ENCODE data around the gene ELMO2.
A peak's percentile ranks its signal among the peaks of the same experiment; 100 is the strongest.

Gene ELMO2

DNA sequence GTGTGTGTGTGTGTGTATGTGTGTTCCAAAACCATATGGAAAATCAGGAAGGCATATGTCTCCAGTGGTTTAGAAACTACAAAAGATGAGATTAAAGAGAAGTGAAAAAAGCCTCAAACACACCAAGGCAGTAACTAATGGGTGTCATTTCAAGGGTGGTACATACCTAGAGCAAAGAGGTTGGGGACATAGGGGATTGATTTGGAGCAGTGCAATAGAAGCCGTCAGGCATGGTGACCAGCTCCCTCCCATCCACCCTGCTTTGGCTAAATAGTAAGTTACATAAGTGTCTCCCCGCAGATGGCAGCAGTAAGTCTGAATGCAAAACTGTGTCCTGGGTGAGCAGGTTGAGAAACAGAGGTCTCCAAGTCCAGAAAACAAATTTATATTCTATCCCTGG lies 10.4 kb upstream of the ELMO2 start:
- Mint-ChIP-seq H3K27ac (no peak overlapping the region), H3K4me3 (no peak overlapping the region), H3K9me3 (no peaks in the 10 kb centered on the region), H3K36me3 (ENCODE audit: low read depth) (no peaks in the 10 kb centered on the region), H3K4me1 (ENCODE audit: low read depth) (no peaks in the 10 kb centered on the region), H3K27me3 (peaks cover 15% of the 10 kb centered on the region)
- no peak for DNase-seq

DNA sequence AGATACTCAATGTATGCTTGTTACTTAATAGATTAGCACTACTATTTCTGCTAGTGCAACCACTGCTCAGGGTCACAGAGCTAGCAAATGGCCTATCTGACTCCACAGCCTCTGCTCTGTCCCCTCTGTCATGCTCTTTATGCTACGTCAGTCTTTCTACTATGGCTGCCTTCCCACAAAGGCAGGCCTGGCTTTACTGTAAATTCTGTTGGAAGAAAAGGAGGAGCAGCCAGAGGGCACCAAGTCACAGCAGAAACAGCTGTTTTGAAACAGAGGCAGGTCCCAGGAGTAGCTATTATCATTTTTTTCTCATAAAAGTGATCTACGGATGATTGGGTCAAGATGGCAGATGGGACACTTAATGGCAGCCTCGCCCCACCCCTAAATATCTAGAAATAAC lies 10.0 kb upstream of the ELMO2 start:
- Mint-ChIP-seq H3K4me3 (no peak overlapping the region), H3K9me3 (no peaks in the 10 kb centered on the region), H3K27ac (no peak overlapping the region), H3K4me1 (ENCODE audit: low read depth) (no peaks in the 10 kb centered on the region), H3K27me3 (peaks cover 15% of the 10 kb centered on the region), H3K36me3 (ENCODE audit: low read depth) (no peaks in the 10 kb centered on the region)
- DNase-seq, result no peak

DNA sequence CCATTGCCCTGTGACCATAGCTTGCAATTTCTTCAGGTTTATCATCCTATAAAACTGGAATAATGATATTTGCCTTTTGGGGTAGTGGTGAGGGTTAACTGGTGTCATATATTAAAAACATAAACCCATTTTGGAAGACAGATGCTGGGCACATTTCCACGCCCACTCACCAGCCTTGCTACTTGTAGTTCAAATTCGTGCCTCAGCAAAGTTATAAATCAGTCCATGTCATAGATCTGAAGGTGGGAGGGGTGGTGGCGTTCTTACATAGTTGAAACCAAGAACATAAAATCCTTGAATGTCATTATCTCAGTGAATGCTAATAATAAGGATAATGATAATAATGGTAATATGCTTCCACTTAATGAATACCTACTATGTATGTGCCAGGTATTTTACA lies 9.4 kb upstream of the ELMO2 start:
- H3K4me1 Mint-ChIP-seq (ENCODE audit: low read depth), result peaks cover 2% of the 10 kb centered on the region
- H3K4me3 Mint-ChIP-seq, result no peak overlapping the region
- H3K9me3 Mint-ChIP-seq, result no peaks in the 10 kb centered on the region
- no peak overlapping the region for H3K27ac Mint-ChIP-seq
- DNase-seq, result no peak
- peaks cover 15% of the 10 kb centered on the region for H3K27me3 Mint-ChIP-seq
- H3K36me3 Mint-ChIP-seq (ENCODE audit: low read depth), result no peaks in the 10 kb centered on the region

DNA sequence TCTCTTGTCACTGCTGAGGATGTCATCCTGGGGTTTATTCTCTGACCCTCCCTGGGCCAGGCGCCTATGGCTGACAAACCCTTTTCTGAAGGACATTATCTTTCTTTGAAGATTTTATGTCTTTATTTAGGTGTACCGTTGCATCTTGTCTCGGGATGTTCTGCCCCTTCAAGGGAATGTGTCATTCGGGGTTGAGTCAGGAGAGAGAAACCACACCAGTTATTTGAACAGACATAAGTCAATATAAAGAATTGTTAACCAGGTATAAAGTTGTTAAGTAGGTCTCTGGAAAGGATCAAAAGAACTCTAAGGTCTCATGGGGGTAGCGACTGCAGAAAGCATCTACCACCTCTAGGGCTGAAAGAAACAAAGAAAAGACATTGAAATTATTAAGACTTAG lies 8.2 kb upstream of the ELMO2 start:
- DNase-seq, result no peak
- Mint-ChIP-seq H3K4me3 (no peak overlapping the region), H3K27me3 (peaks cover 15% of the 10 kb centered on the region), H3K27ac (no peak overlapping the region), H3K4me1 (ENCODE audit: low read depth) (peaks cover 11% of the 10 kb centered on the region), H3K9me3 (no peaks in the 10 kb centered on the region), H3K36me3 (ENCODE audit: low read depth) (no peaks in the 10 kb centered on the region)

DNA sequence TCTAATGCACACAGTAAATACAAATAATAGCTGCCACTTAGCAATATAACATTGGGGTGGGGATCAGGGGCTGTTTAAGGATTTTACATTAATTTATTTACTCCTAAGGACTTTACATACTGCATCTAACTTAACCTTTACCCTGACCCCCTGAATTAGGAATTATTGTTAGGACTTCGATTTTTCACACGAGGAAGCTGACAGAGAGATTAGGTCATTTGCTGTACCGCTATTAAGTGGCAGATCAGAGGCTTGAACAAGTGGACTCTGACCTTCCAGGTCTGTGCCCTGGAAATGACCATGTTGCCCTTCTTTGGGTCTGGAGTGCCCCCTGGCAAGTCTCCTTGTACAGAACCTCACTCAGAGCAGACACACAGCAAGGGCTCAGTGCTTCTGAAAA lies 5.2 kb upstream of the ELMO2 start:
- H3K27ac Mint-ChIP-seq, result no peak overlapping the region
- H3K9me3 Mint-ChIP-seq, result no peaks in the 10 kb centered on the region
- no peaks in the 10 kb centered on the region for H3K36me3 Mint-ChIP-seq (ENCODE audit: low read depth)
- H3K4me3 Mint-ChIP-seq, result no peak overlapping the region
- no peak for DNase-seq
- peaks cover 33% of the 10 kb centered on the region for H3K4me1 Mint-ChIP-seq (ENCODE audit: low read depth)
- H3K27me3 Mint-ChIP-seq, result peaks cover 7% of the 10 kb centered on the region

DNA sequence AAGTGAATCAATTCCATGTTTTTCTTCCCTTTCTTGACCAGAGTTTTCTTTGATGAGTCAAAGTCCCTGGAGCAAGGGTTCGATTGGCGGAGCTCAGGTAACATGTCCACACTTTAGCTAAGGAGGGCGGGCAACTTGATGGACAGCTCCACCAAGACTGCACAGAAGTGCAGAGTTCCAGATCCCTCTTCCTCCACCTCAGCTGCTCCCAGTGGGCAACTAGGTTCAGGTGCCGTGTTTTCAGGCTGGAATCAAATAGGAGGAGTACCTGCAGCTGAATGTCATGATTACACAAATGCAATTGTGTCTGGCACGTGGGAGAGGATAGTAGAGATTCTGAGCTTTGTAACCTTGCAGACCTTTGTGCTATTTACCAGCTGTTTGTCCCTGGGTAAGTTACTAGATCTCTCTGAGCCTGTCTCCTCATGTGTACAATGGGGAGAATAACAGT lies 1.9 kb upstream of the ELMO2 start:
- Mint-ChIP-seq H3K27me3 (no peaks in the 10 kb centered on the region), H3K9me3 (no peaks in the 10 kb centered on the region), H3K4me3 (no peak overlapping the region), H3K27ac (no peak overlapping the region), H3K36me3 (ENCODE audit: low read depth) (peaks cover 13% of the 10 kb centered on the region), H3K4me1 (ENCODE audit: low read depth) (peaks cover 55% of the 10 kb centered on the region)
- no peak for DNase-seq

DNA sequence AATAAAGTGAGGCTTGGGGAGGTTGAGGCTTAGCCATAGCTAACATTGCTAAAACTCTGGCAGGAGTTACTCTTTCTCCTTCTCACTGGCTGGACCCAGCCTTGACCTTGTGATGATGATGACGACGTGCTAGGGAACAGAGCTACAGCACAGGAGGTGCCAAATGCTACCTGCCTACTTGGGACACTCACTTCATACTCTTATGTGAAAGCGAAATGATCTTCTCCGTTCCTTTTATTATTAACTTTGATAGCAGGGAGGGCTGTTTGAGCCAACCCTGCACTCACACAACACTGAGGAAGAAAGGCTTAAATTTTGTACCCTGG lies 1.2 kb upstream of the ELMO2 start:
- Mint-ChIP-seq H3K4me1 (ENCODE audit: low read depth) (peaks cover 61% of the 10 kb centered on the region), H3K27ac (peak overlapping the region; percentile 97), H3K27me3 (no peaks in the 10 kb centered on the region), H3K9me3 (no peaks in the 10 kb centered on the region), H3K4me3 (peak overlapping the region; percentile 92), H3K36me3 (ENCODE audit: low read depth) (peaks cover 19% of the 10 kb centered on the region)
- DNase-seq, result no peak

DNA sequence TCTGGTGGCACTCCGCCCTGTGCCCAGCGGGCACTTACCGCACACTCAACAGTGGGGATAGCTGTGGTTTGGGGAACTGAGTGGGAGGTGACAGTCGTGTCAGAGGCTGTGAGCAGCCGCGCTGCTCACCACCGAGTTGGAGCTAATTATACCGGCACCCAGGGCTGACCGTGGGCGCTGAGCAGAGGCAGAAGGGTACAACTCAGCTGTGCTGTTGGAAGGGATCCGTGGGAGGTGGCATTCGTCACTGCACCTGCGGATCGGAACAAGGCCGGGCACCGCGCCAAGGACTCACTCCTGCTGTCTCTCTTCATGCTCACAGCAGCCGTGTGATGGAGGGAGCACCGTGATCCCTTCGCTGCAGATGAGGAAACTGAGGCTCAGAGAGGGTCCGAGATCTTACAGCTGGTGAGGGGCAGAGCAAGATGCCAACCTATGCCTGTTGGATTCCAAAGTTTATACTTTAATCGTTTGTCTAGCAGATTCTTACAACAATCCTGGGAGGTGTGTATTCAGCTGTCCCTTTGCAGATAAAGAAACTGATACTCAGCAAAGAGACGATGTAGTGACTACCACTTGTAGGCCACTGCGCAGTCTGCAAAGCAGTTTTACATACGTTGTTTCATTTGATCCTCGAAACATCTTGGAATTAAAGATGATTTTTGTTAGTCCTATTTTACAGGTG lies 713 bp upstream of the ELMO2 start:
- Mint-ChIP-seq H3K4me1 (ENCODE audit: low read depth) (peaks cover 66% of the 10 kb centered on the region), H3K27me3 (no peaks in the 10 kb centered on the region), H3K36me3 (ENCODE audit: low read depth) (peaks cover 21% of the 10 kb centered on the region), H3K27ac (peak overlapping the region; percentile 97), H3K4me3 (peak overlapping the region; percentile 92), H3K9me3 (no peaks in the 10 kb centered on the region)
- DNase-seq, result peak; percentile 89

DNA sequence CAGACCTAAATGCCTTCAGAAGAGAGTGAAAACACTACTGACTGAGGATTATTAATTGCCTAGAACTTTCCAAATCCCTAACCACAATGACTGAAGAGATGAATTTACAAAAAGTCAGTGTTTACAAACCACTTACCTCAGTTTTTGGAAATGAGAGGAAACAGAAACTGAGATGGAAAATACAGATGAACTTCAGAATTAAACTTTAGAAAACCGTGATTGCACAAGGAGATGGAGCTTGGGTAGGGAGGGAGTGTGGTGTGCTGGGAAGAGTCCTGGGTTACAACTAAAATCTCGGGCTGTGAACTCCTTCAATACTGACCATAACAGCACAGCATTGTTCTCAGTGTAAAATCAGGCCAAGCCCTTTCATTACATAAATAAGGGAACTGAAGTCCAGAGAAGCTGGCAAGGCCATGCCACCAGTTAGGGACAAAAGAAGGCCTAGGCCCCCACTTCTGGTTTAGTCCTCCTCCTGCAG lies 4.0 kb downstream of the ELMO2 start:
- Mint-ChIP-seq H3K36me3 (ENCODE audit: low read depth) (peaks cover 42% of the 10 kb centered on the region), H3K9me3 (no peaks in the 10 kb centered on the region), H3K27ac (peak overlapping the region; percentile 86), H3K4me1 (ENCODE audit: low read depth) (peaks cover 76% of the 10 kb centered on the region), H3K27me3 (no peaks in the 10 kb centered on the region), H3K4me3 (peak overlapping the region; percentile 39)
- no peak for DNase-seq

DNA sequence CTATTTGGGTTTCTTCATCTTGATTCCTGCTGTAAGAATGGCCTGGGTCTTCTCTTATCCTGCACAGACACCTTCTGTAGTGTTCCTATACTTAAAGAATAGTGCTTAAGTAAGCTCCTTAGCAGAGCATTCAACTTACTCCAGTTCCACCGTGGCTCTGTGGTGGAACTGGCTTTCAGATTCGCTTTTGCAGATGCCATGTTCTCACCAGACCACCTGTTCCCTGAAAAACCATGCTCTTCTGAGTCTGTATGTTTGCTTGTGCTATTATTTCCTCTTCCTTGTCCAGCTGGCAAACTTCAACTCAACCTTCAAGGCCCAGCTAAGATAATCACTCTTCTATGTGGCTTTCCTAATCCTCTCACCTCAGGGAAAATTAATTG lies 4.9 kb downstream of the ELMO2 start:
- Mint-ChIP-seq H3K4me1 (ENCODE audit: low read depth) (peaks cover 74% of the 10 kb centered on the region), H3K4me3 (peak overlapping the region; percentile 39), H3K27me3 (no peaks in the 10 kb centered on the region), H3K27ac (peak overlapping the region; percentile 86), H3K9me3 (no peaks in the 10 kb centered on the region), H3K36me3 (ENCODE audit: low read depth) (peaks cover 51% of the 10 kb centered on the region)
- DNase-seq, result no peak

DNA sequence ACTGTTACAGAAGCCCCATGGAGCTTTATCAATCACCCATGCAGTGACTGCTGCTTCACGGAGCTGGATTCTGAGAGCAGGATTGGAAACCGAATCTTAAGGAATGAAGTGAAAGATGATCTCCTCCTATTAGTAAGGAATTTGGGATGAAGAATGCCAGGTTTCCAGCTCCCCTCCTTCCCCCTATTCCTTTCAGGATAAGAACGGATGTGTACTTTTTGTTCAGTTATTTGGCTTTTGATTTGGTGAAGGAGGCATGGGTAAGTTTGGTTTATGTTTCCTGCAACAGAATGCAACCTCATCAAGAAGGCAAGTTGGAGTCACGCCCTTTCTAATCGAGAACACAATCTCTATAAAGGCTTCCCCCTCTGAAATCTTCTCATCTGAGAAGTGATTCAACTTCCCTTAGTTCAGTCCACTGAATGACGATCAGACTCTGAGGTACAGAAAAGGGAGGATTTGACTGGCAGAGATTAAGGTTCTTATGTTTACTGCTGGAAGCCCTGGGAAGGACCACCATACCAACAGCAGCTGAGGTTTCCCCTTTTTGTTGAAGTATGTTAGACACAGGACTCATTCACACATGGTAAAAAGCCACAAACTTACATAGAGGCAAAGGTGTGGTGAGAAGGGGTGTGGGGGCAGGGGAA lies 5.5 kb downstream of the ELMO2 start:
- H3K4me3 Mint-ChIP-seq, result peak overlapping the region; percentile 39
- DNase-seq, result no peak
- no peaks in the 10 kb centered on the region for H3K9me3 Mint-ChIP-seq
- H3K27ac Mint-ChIP-seq, result peak overlapping the region; percentile 86
- peaks cover 52% of the 10 kb centered on the region for H3K36me3 Mint-ChIP-seq (ENCODE audit: low read depth)
- peaks cover 74% of the 10 kb centered on the region for H3K4me1 Mint-ChIP-seq (ENCODE audit: low read depth)
- no peaks in the 10 kb centered on the region for H3K27me3 Mint-ChIP-seq

DNA sequence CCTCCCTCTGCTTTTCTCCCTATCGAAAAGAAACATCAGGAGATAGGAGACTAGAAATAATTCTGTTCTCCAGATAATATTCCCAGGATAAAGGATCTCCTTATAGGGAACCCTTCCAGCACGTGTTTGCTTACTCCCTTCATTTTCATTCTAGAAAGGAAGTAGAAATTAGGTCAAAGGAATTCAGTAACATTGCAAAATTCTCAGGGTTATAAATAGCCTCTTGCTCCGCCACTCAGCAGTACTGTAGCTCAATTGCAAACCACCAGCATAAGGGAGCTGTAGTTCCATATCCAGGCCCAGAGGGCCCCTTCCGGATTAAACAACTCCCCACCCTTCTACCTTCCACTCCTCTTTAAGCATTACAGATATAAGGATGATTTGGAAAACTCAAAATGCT lies 6.2 kb downstream of the ELMO2 start:
- Mint-ChIP-seq H3K36me3 (ENCODE audit: low read depth) (peaks cover 56% of the 10 kb centered on the region), H3K4me1 (ENCODE audit: low read depth) (peaks cover 75% of the 10 kb centered on the region), H3K4me3 (peak overlapping the region; percentile 39), H3K27ac (peak overlapping the region; percentile 86), H3K27me3 (no peaks in the 10 kb centered on the region), H3K9me3 (no peaks in the 10 kb centered on the region)
- no peak for DNase-seq

DNA sequence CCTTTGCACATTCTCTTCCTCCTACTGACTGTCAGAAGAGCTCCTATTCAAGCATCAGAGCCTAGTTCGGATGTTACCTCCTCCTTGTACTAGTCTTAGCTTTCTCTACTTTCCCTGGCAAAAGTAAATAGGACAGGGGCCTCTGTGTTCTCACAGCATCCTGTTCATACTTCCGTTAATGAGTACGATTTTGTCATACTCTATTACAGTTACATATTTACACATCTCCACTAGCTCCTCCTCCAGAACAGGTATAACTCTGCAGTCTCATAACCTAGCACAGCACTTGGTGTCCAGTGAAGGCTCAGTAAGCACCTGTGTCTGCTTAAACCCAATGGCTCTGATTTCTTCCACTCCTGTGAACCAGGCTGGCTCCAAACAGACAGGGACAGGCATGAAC lies 7.0 kb downstream of the ELMO2 start:
- Mint-ChIP-seq H3K9me3 (no peaks in the 10 kb centered on the region), H3K27ac (peak overlapping the region; percentile 51), H3K4me3 (no peak overlapping the region), H3K36me3 (ENCODE audit: low read depth) (peaks cover 60% of the 10 kb centered on the region), H3K4me1 (ENCODE audit: low read depth) (peaks cover 70% of the 10 kb centered on the region), H3K27me3 (no peaks in the 10 kb centered on the region)
- no peak for DNase-seq

DNA sequence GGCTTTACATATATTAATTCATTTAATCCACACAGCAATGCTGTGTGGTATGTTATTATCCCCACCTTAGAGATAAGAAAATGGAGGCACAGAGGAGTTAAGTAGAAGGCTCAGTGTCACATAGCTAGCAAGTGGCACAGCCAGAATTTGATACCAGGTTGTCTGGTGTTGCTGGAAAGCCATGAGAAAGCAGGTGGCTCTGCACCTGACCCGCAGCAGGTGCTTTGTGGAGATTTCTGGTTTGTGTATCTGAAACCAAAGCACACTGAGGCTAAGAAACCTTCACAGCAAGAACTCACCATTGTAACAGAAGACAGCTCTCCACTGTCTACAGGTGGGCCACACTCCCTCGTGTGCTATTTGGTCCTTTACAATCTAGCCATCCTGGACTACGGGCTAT lies 7.5 kb downstream of the ELMO2 start:
- H3K4me1 Mint-ChIP-seq (ENCODE audit: low read depth), result peaks cover 66% of the 10 kb centered on the region
- no peaks in the 10 kb centered on the region for H3K9me3 Mint-ChIP-seq
- peak overlapping the region; percentile 51 for H3K27ac Mint-ChIP-seq
- no peak for DNase-seq
- H3K27me3 Mint-ChIP-seq, result no peaks in the 10 kb centered on the region
- no peak overlapping the region for H3K4me3 Mint-ChIP-seq
- peaks cover 61% of the 10 kb centered on the region for H3K36me3 Mint-ChIP-seq (ENCODE audit: low read depth)

DNA sequence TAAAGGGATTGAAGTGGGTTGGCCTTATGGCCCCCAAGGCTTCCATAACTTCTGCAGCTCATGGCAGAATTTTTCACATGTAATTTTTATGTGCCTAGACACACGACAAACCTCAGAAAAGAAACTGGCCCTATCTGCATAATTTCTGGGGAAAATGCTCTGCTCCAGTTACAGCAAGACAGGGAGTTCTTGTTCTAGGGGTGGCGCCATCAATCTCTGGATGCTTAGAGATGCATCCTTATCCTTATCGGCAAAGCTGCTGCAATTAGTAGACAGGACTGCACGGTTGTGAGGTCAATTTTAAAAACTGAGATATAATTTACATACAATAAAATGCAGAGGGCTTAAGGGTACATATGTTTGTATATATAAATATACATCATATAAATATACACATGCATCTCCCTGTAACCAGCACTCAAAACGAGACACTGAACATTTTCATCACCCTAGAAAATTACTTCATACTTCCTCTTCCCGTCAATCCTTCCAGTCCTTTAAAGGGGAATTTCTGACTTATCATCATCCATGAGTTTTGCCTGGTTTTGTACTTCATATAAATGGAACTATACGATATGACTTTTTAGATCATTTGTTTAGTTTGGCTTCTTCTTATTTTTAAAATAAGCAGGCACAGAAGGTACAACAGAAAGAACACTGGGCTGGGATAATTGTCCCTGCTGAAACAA lies 10.2 kb downstream of the ELMO2 start:
- Mint-ChIP-seq H3K36me3 (ENCODE audit: low read depth) (peaks cover 78% of the 10 kb centered on the region), H3K27ac (no peak overlapping the region), H3K27me3 (no peaks in the 10 kb centered on the region), H3K9me3 (no peaks in the 10 kb centered on the region), H3K4me3 (no peak overlapping the region), H3K4me1 (ENCODE audit: low read depth) (peaks cover 39% of the 10 kb centered on the region)
- no peak for DNase-seq

All from activated T-cell treated with anti-CD3 and anti-CD28 coated beads, Interleukin-2, amount 50 U/mL, for 24 hours (primary cell).